Neural progenitor cell (in vitro differentiated cells): Measurements from ENCODE around the gene PPP6R1.

ENCODE experiments used
- CTCF ChIP-seq: fragments of 200-600 bp; sonication (generic); IDR thresholded peaks from 2 replicates; pipeline ENCODE4 v1.5.1; 2017; ENCODE audit warnings: antibody characterized with exemption, mild to moderate bottlenecking
- EZH2phosphoT487 ChIP-seq: fragments of 200-600 bp; sonication (generic); IDR thresholded peaks from 2 replicates; pipeline ENCODE4 v1.6.1; 2017; ENCODE audit warnings: antibody characterized with exemption

- TF ChIP-seq CTCF: no peak
- TF ChIP-seq EZH2phosphoT487: no peak
Measured at GRCh38 chr19:55197528-55197927, 61.3 kb downstream of the PPP6R1 start.
